Measurements from ENCODE around the gene S100A10.

The S100A10 gene

GRCh38 chr1:151935894-151936602 is 57.6 kb downstream of the S100A10 start:
- DNase-seq (ENCODE audit: low read depth in 2 of 2): no peak

GRCh38 chr1:151935154-151935553 is 58.5 kb downstream of the S100A10 start:
- DNase-seq (ENCODE audit: low read depth in 2 of 2): no peak

- no peak for DNase-seq (ENCODE audit: low read depth in 2 of 2)
Measured at GRCh38 chr1:151934048-151934493, 59.6 kb downstream of the S100A10 start.
